Stimulated activated naive CD8-positive, alpha-beta T cell treated with anti-CD3 and anti-CD28 coated beads, Interleukin-15, Interleukin-2, amounts not matched to agents 100 ng/mL and 50 ng/mL, for 24 hours (primary cell): Measurements from ENCODE around the gene MEAK7.

Experiments used
- H3K27ac Mint-ChIP-seq: one replicate; pipeline ENCODE4 v1.8.0; 2021; ENCODE audit warnings: mild to moderate bottlenecking, mixed read lengths
- H3K27me3 Mint-ChIP-seq: one replicate; pipeline ENCODE4 v1.8.0; 2021; ENCODE audit warnings: mixed read lengths
- H3K36me3 Mint-ChIP-seq: one replicate; pipeline ENCODE4 v1.8.0; 2021; ENCODE audit warnings: low read depth, mixed read lengths
- H3K4me1 Mint-ChIP-seq: one replicate; pipeline ENCODE4 v1.8.0; 2021; ENCODE audit warnings: low read depth, mixed read lengths
- H3K4me3 Mint-ChIP-seq: one replicate; pipeline ENCODE4 v1.8.0; 2021; ENCODE audit warnings: mild to moderate bottlenecking, mixed read lengths
- H3K9me3 Mint-ChIP-seq: one replicate; pipeline ENCODE4 v1.8.0; 2021; ENCODE audit warnings: mixed read lengths

Gene MEAK7

GRCh38 chr16:84481051-84481735 is 23.3 kb downstream of the MEAK7 start:
- H3K27me3 Mint-ChIP-seq: no peaks in the 10 kb centered on the region
- peaks cover 7% of the 10 kb centered on the region for H3K4me1 Mint-ChIP-seq
- no peaks in the 10 kb centered on the region for H3K36me3 Mint-ChIP-seq
- no peak overlapping the region for H3K27ac Mint-ChIP-seq
- no peak overlapping the region for H3K4me3 Mint-ChIP-seq
- no peaks in the 10 kb centered on the region for H3K9me3 Mint-ChIP-seq

DNA sequence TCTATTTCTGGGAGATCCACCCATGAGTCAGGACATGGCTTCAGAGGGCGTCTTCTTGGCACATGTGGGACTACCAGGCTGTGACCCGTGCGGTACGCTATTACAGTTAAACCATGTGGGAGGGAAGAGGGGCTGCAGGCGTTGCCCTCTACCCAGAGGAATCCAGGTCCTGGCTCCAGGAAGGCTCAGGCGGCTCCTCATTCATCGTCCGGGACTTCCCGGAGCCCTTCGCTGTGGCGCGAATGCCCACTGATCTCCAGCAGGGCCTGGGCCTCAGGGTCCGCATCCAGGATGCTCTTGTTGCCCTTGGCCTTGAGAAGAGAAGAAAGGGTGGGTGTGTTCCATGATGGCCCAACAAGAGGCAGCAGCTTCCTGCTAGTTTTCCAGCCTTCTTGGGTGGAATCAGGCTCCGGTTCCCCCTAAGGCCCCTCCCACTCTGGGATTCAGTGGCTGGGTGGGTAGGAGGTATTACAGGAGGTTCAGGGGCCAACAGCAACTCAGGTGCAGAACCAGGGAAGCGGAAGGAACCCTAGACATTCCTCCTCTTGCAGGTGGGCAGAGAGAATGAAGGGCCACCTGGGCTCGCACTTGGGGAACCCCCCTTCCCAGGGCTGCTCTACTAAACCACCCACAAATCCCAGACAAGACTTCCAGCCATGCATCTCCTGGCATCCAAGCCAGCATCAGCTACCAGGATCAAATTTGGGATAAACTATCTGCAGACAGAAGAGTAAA is 24.6 kb downstream of the MEAK7 start:
- no peak overlapping the region for H3K27ac Mint-ChIP-seq
- peaks cover 3% of the 10 kb centered on the region for H3K9me3 Mint-ChIP-seq
- no peaks in the 10 kb centered on the region for H3K36me3 Mint-ChIP-seq
- H3K4me3 Mint-ChIP-seq: no peak overlapping the region
- peaks cover 7% of the 10 kb centered on the region for H3K4me1 Mint-ChIP-seq
- no peaks in the 10 kb centered on the region for H3K27me3 Mint-ChIP-seq

GRCh38 chr16:84478172-84478947 is 26.1 kb downstream of the MEAK7 start:
- Mint-ChIP-seq H3K27me3 (no peaks in the 10 kb centered on the region), H3K27ac (no peak overlapping the region), H3K9me3 (peaks cover 6% of the 10 kb centered on the region)

GRCh38 chr16:84477661-84478060 is 26.8 kb downstream of the MEAK7 start:
- Mint-ChIP-seq H3K9me3 (peaks cover 6% of the 10 kb centered on the region), H3K4me3 (no peak overlapping the region), H3K36me3 (peaks cover 4% of the 10 kb centered on the region), H3K27ac (no peak overlapping the region), H3K4me1 (peaks cover 7% of the 10 kb centered on the region), H3K27me3 (no peaks in the 10 kb centered on the region)

More at GRCh38 chr16:84478172-84478947, 26.1 kb downstream of the MEAK7 start:
- H3K36me3 Mint-ChIP-seq: no peaks in the 10 kb centered on the region
- H3K4me1 Mint-ChIP-seq: peaks cover 7% of the 10 kb centered on the region
- H3K4me3 Mint-ChIP-seq: no peak overlapping the region

GRCh38 chr16:84476401-84476800 is 28.1 kb downstream of the MEAK7 start:
- Mint-ChIP-seq H3K27me3 (no peaks in the 10 kb centered on the region), H3K4me1 (peaks cover 7% of the 10 kb centered on the region), H3K9me3 (peaks cover 11% of the 10 kb centered on the region), H3K27ac (no peak overlapping the region), H3K36me3 (peaks cover 9% of the 10 kb centered on the region), H3K4me3 (no peak overlapping the region)

- Mint-ChIP-seq H3K4me3 (no peak overlapping the region), H3K36me3 (peaks cover 9% of the 10 kb centered on the region), H3K27me3 (no peaks in the 10 kb centered on the region), H3K27ac (no peak overlapping the region), H3K4me1 (peaks cover 7% of the 10 kb centered on the region), H3K9me3 (peaks cover 11% of the 10 kb centered on the region)
These were observed 28.7 kb downstream of the MEAK7 start for GRCh38 chr16:84475643-84476240.

DNA sequence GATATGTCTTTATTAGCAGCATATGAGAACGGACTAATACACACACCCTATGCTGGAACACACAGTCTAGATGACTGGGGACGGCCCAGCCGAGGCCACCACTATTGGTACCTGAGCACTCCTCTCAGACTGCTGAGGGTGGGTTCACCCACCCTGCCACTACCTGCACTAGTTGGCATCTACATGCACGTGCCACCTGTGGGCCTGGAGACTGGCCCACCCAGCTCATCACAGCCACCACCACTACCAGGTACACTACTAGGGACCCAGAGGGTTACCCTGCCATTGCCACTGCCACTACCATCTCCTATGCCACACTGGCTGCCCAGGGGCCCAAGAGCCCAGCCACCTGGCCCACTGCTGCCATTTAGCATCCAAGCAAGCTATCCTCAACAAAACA is 32.5 kb downstream of the MEAK7 start:
- Mint-ChIP-seq H3K4me3 (no peak overlapping the region), H3K36me3 (peaks cover 20% of the 10 kb centered on the region), H3K27ac (no peak overlapping the region), H3K9me3 (peaks cover 20% of the 10 kb centered on the region), H3K27me3 (no peaks in the 10 kb centered on the region), H3K4me1 (no peaks in the 10 kb centered on the region)

GRCh38 chr16:84471316-84471715 is 33.1 kb downstream of the MEAK7 start:
- no peak overlapping the region for H3K4me3 Mint-ChIP-seq
- no peaks in the 10 kb centered on the region for H3K4me1 Mint-ChIP-seq
- no peak overlapping the region for H3K27ac Mint-ChIP-seq
- H3K27me3 Mint-ChIP-seq: no peaks in the 10 kb centered on the region
- peaks cover 27% of the 10 kb centered on the region for H3K36me3 Mint-ChIP-seq
- peaks cover 25% of the 10 kb centered on the region for H3K9me3 Mint-ChIP-seq

DNA sequence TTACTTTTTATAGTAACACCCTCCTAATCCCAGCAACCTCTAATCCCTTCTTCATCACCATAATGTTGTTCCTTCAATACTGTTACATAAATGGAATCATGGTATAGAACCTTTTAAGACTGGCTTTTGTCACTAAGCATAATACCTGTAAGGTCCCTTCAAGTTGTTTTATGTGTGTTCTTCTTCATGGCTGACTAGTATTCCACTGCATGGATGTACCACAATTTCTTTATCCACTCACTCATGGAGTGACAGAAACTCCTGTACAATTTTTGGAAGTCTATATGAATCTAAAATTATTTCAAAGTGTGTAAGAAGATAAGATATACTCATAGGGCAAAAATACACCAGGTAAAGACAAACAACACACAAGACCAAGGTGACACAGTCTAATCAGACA is 36.8 kb downstream of the MEAK7 start:
- H3K4me1 Mint-ChIP-seq: no peaks in the 10 kb centered on the region
- no peak overlapping the region for H3K4me3 Mint-ChIP-seq
- H3K36me3 Mint-ChIP-seq: peaks cover 30% of the 10 kb centered on the region
- H3K9me3 Mint-ChIP-seq: peaks cover 21% of the 10 kb centered on the region
- H3K27me3 Mint-ChIP-seq: no peaks in the 10 kb centered on the region
- no peak overlapping the region for H3K27ac Mint-ChIP-seq

- Mint-ChIP-seq H3K36me3 (peaks cover 29% of the 10 kb centered on the region), H3K4me1 (no peaks in the 10 kb centered on the region), H3K27me3 (no peaks in the 10 kb centered on the region), H3K4me3 (no peak overlapping the region), H3K9me3 (peaks cover 21% of the 10 kb centered on the region), H3K27ac (no peak overlapping the region)
These were observed 37.2 kb downstream of the MEAK7 start for GRCh38 chr16:84467256-84467655.

DNA sequence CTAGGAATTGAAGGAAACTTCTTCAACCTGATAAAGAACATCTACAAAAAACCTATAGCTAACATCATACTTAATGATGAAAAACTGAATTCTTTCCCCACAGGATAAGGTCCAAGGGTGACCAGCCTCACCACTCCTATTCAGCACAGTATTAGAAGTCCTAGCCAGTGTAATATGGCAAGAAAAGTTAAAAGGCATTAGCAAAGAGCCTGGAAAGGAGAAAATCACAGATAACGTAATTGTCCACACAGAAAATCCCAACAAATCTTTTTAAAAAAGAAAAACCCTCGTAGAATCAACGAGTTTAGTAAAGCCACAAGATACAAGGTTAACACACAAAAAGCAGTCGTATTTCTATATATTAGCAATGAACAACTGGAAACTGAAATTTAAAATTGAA is 37.8 kb downstream of the MEAK7 start:
- no peaks in the 10 kb centered on the region for H3K27me3 Mint-ChIP-seq
- no peak overlapping the region for H3K4me3 Mint-ChIP-seq

GRCh38 chr16:84465154-84465553 is 39.3 kb downstream of the MEAK7 start:
- Mint-ChIP-seq H3K27me3 (no peaks in the 10 kb centered on the region), H3K36me3 (peaks cover 25% of the 10 kb centered on the region), H3K4me1 (no peaks in the 10 kb centered on the region), H3K27ac (no peak overlapping the region), H3K4me3 (no peak overlapping the region), H3K9me3 (peaks cover 16% of the 10 kb centered on the region)

More for the DNA sequence above, 37.8 kb downstream of the MEAK7 start:
- Mint-ChIP-seq H3K4me1 (no peaks in the 10 kb centered on the region), H3K27ac (no peak overlapping the region), H3K9me3 (peaks cover 17% of the 10 kb centered on the region), H3K36me3 (peaks cover 26% of the 10 kb centered on the region)

DNA sequence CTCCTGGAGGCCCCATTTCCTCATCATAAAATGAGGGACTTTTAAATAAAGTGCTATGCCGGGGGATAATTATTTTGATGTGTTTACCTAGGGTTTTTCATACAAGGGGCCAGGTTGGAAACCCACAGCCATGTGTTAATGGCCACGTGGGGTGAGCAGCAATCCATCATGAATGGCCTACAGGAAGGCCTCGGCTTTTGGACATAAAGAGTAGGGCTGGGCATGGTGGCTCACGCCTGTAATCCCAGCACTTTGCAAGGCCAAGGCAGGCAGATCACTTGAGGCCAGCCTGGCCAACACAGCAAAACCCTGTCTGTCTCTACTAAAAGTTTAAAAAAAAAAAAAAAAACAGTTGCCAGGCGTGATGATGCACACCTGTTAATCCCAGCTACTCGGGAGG is 40.3 kb downstream of the MEAK7 start:
- peaks cover 25% of the 10 kb centered on the region for H3K36me3 Mint-ChIP-seq
- no peaks in the 10 kb centered on the region for H3K4me1 Mint-ChIP-seq
- peaks cover 16% of the 10 kb centered on the region for H3K9me3 Mint-ChIP-seq
- no peak overlapping the region for H3K27ac Mint-ChIP-seq
- H3K4me3 Mint-ChIP-seq: no peak overlapping the region
- no peaks in the 10 kb centered on the region for H3K27me3 Mint-ChIP-seq

GRCh38 chr16:84463221-84463620 is 41.2 kb downstream of the MEAK7 start:
- H3K9me3 Mint-ChIP-seq: peaks cover 16% of the 10 kb centered on the region
- no peak overlapping the region for H3K4me3 Mint-ChIP-seq
- H3K27ac Mint-ChIP-seq: no peak overlapping the region
- H3K27me3 Mint-ChIP-seq: no peaks in the 10 kb centered on the region
- H3K4me1 Mint-ChIP-seq: no peaks in the 10 kb centered on the region
- H3K36me3 Mint-ChIP-seq: peaks cover 25% of the 10 kb centered on the region
